T-helper 1 cell (primary cell): ENCODE measurements around the gene CES5A.
"Not testable (repeated sequence)": the region's sequence is repeated elsewhere in the genome, so short reads cannot be mapped to it uniquely, and the experiment has no call there.

ENCODE experiments used
- DNase-seq, 5 donors: peaks; one replicate each; pipeline ENCODE4 v3.0.0-alpha.2; 2012 to 2020
- total RNA-seq, 4 donors: gene quantifications; one replicate each; lab custom pipeline; 2026; lab: John Stamatoyannopoulos, UW

Gene CES5A
- total RNA-seq = 0 reads per million in 4 donors

GRCh38 chr16:55875273-55875672 is at the start of gene CES5A:
Gene CES5A, minus strand, starts transcription at chr16:55875373. Its CDS starts 152 bp downstream, at chr16:55875221.
- DNase-seq = no peak

- no peak for DNase-seq
Measured at GRCh38 chr16:55922662-55923061, 47.5 kb upstream of the CES5A start.

GRCh38 chr16:55917373-55918160 is 42.4 kb upstream of the CES5A start:
- DNase-seq = no peak

- DNase-seq = no peak
Measured at GRCh38 chr16:55915096-55915827, 40.1 kb upstream of the CES5A start.

GRCh38 chr16:55914383-55914782 is 39.2 kb upstream of the CES5A start:
- no peak for DNase-seq

GRCh38 chr16:55913716-55914115 is 38.5 kb upstream of the CES5A start:
- DNase-seq = no peak

GRCh38 chr16:55913121-55913520 is 37.9 kb upstream of the CES5A start:
- DNase-seq = not testable (repeated sequence)

- DNase-seq = no peak
Measured at GRCh38 chr16:55912022-55912421, 36.8 kb upstream of the CES5A start.

GRCh38 chr16:55911616-55912015 is 36.4 kb upstream of the CES5A start:
- DNase-seq = no peak

- no peak for DNase-seq
Measured at GRCh38 chr16:55909876-55910275, 34.7 kb upstream of the CES5A start.

- no peak for DNase-seq
Measured at GRCh38 chr16:55908641-55909040, 33.5 kb upstream of the CES5A start.

GRCh38 chr16:55907661-55908060 is 32.5 kb upstream of the CES5A start:
- no peak for DNase-seq

- DNase-seq = no peak
Measured at GRCh38 chr16:55906123-55906522, 30.9 kb upstream of the CES5A start.

GRCh38 chr16:55905651-55906050 is 30.5 kb upstream of the CES5A start:
- no peak for DNase-seq

- DNase-seq = no peak
Measured at GRCh38 chr16:55901566-55902217, 26.5 kb upstream of the CES5A start.

- DNase-seq = no peak
Measured at GRCh38 chr16:55900616-55901393, 25.6 kb upstream of the CES5A start.

GRCh38 chr16:55899857-55900256 is 24.7 kb upstream of the CES5A start:
- no peak for DNase-seq

GRCh38 chr16:55898592-55898991 is 23.4 kb upstream of the CES5A start:
- no peak for DNase-seq

- DNase-seq = no peak
Measured at GRCh38 chr16:55892821-55893220, 17.6 kb upstream of the CES5A start.

GRCh38 chr16:55889518-55889917 is 14.3 kb upstream of the CES5A start:
- no peak for DNase-seq

- DNase-seq = no peak
Measured at GRCh38 chr16:55888546-55888945, 13.4 kb upstream of the CES5A start.

- DNase-seq = no peak
Measured at GRCh38 chr16:55876854-55877253, 1.7 kb upstream of the CES5A start.

- DNase-seq = no peak
Measured at GRCh38 chr16:55873122-55873521, 2.1 kb downstream of the CES5A start.
